Fibroblast of lung (primary cell): ENCODE measurements around the gene C5orf24. TPM values are rescaled to one million over a fixed set of nuclear protein-coding genes. Genes with fewer than 3 reads are reported as not detected.
"Not testable (repeated sequence)": the region's sequence is repeated elsewhere in the genome, so short reads cannot be mapped to it uniquely, and the experiment has no call there.

Experiments
- DNase-seq, 2 donors: peaks; one replicate each; pipeline versions ENCODE4 v3.0.0 to v3.0.0-alpha.2; 2010; ENCODE audit warnings: low read depth in 2 of 2
- H2AFZ ChIP-seq: 2 replicates; pipeline ENCODE4 v1.5.1; 2012; ENCODE audit warnings: low read length, control low read depth, inconsistent platforms
- H3K27ac ChIP-seq: 2 replicates; pipeline ENCODE4 v1.5.1; 2011; ENCODE audit warnings: low read length, control low read depth; ENCODE audit not compliant: insufficient read depth
- H3K27me3 ChIP-seq: 2 replicates; pipeline ENCODE4 v1.5.1; 2011; ENCODE audit warnings: mild to moderate bottlenecking, low read length; ENCODE audit not compliant: control insufficient read depth, insufficient read depth
- H3K36me3 ChIP-seq: 2 replicates; pipeline ENCODE4 v1.5.1; 2011; ENCODE audit warnings: low read length; ENCODE audit not compliant: control insufficient read depth, insufficient read depth
- H3K4me1 ChIP-seq: 2 replicates; pipeline ENCODE4 v1.5.1; 2011; ENCODE audit warnings: low read length; ENCODE audit not compliant: control insufficient read depth, insufficient read depth; ENCODE audit errors: extremely low read depth
- H3K4me2 ChIP-seq: 2 replicates; pipeline ENCODE4 v1.5.1; 2011; ENCODE audit warnings: low read length, control low read depth; ENCODE audit not compliant: insufficient read depth; ENCODE audit errors: extremely low read depth
- H3K4me3 ChIP-seq, 4 experiments: fragments of 200-600 bp in 1 of 4; sonication (generic) in 1 of 4; replicated peaks in 1 of 4; 2 replicates each; pipeline ENCODE4 v1.5.1; 2011 to 2016; ENCODE audit warnings: low read length in 4 of 4, low read depth in 3 of 4, mild to moderate bottlenecking in 3 of 4, control low read depth in 2 of 4, inconsistent platforms in 1 of 4, mixed read lengths in 1 of 4; ENCODE audit not compliant: insufficient read depth in 1 of 4; ENCODE audit errors: control extremely low read depth in 1 of 4
- H3K79me2 ChIP-seq: 2 replicates; pipeline ENCODE4 v1.5.1; 2012; ENCODE audit warnings: mild to moderate bottlenecking, low read length, inconsistent platforms; ENCODE audit not compliant: control insufficient read depth, insufficient read depth
- H3K9ac ChIP-seq: 2 replicates; pipeline ENCODE4 v1.5.1; 2011; ENCODE audit warnings: mild to moderate bottlenecking, low read length, control low read depth; ENCODE audit not compliant: insufficient read depth
- H3K9me3 ChIP-seq: 2 replicates; pipeline ENCODE4 v1.5.1; 2012; ENCODE audit warnings: low read depth, low read length; ENCODE audit not compliant: control insufficient read depth, insufficient read depth
- H4K20me1 ChIP-seq: 2 replicates; pipeline ENCODE4 v1.5.1; 2011; ENCODE audit warnings: low read length; ENCODE audit not compliant: control insufficient read depth, insufficient read depth; ENCODE audit errors: extremely low read depth
- EZH2 ChIP-seq: IDR thresholded peaks from 2 replicates; pipeline ENCODE4 v1.5.1; 2012; ENCODE audit warnings: low read length, control low read depth, mild to moderate bottlenecking; ENCODE audit errors: missing control alignments
- polyA plus RNA-seq, 2 donors: library from polyadenylated mRNA; depleted of rRNA in 1 of 2; stranded (reverse) in 1 of 2; unstranded in 1 of 2; fragments of >200 nt; gene quantifications; 2 replicates each; pipeline ENCODE4 v1.2.1, GENCODE V29; 2011 to 2012; ENCODE audit warnings: missing spikeins in 1 of 2
- total RNA-seq: library from RNA; depleted of rRNA; stranded (reverse); fragments of >200 nt; gene quantifications from 2 replicates; pipeline ENCODE4 v1.2.1, GENCODE V29; 2014
- TF ChIP-seq, protein P1 (sequence below), 2 donors: IDR thresholded peaks in 1 of 2; conservative IDR thresholded peaks in 1 of 2; 1 replicate in 1 of 2; 2 replicates in 1 of 2; pipeline ENCODE4 v1.5.1; 2011 to 2012; ENCODE audit warnings: low read length in 2 of 2, control low read depth in 1 of 2, inconsistent platforms in 1 of 2, low read depth in 1 of 2, mild to moderate bottlenecking in 1 of 2

C5orf24 gene
- total and polyA plus RNA-seq, 2 donors (not counting 1 experiment from before 2014, with no cell fraction given) = 40.0 to 71.3 TPM

DNA sequence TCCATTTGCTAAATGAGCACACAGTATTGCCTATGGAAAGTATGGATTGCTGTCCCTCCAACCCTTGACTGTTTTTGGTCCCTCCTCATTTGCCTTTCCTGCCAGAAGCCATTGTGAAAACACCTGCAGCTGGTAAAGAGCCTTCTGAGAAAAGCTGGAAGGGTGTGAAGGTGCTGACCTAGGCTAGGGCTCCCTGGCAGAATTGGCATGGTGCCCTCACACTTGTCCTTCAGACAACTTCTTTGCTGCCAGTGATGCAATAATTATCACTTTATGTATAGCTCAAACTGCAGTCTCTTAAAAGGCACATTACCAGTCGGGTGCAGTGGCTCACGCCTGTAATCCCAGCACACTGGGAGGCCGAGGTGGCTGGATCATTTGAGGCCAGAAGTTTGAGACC, 32.6 kb downstream of the C5orf24 start:
- Histone ChIP-seq H3K27ac (no peak overlapping the region), H3K27me3 (no peaks in the 10 kb centered on the region), H3K4me3 (no peak overlapping the region), H2AFZ (no peak overlapping the region), H3K79me2 (peaks cover 24% of the 10 kb centered on the region), H3K9ac (no peak overlapping the region), H3K4me1 (no peaks in the 10 kb centered on the region), H3K36me3 (no peaks in the 10 kb centered on the region), H3K4me2 (no peak overlapping the region), H4K20me1 (no peaks in the 10 kb centered on the region), H3K9me3 (no peaks in the 10 kb centered on the region)
- no peak for TF ChIP-seq EZH2
- TF ChIP-seq, protein P1, sequence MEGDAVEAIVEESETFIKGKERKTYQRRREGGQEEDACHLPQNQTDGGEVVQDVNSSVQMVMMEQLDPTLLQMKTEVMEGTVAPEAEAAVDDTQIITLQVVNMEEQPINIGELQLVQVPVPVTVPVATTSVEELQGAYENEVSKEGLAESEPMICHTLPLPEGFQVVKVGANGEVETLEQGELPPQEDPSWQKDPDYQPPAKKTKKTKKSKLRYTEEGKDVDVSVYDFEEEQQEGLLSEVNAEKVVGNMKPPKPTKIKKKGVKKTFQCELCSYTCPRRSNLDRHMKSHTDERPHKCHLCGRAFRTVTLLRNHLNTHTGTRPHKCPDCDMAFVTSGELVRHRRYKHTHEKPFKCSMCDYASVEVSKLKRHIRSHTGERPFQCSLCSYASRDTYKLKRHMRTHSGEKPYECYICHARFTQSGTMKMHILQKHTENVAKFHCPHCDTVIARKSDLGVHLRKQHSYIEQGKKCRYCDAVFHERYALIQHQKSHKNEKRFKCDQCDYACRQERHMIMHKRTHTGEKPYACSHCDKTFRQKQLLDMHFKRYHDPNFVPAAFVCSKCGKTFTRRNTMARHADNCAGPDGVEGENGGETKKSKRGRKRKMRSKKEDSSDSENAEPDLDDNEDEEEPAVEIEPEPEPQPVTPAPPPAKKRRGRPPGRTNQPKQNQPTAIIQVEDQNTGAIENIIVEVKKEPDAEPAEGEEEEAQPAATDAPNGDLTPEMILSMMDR (conservative IDR thresholded peaks at IDR 0.05 in 1 of 2, IDR thresholded peaks at IDR 0.05 in 1 of 2; ENCODE audit: low read depth in 1 of 2, low read length in 2 of 2) = no peak
- DNase-seq = no peak

DNA sequence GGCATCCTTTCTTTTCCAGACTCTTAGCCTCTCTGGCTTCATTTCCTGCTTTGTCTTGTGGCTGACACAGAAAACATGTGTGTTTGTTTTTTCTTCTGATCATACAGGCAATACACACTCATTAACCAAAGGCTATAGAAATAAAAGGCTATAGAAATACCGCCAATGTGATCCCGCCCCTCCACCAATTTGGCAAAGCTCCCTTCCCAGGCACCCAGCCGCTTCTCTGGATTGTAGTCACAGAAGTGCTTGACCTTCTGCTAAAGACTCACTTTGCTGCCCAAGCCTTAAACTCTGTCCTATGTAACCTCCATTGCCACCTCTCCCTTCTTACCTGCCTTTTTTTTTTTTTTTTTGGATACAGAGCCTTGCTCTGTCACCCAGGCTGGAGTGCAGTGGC, 33.7 kb downstream of the C5orf24 start:
- DNase-seq = no peak
- H3K9me3 ChIP-seq = no peaks in the 10 kb centered on the region
- H3K4me3 ChIP-seq = no peak overlapping the region
- H3K4me2 ChIP-seq = no peak overlapping the region
- H3K79me2 ChIP-seq = peaks cover 24% of the 10 kb centered on the region
- no peaks in the 10 kb centered on the region for H4K20me1 ChIP-seq
- no peaks in the 10 kb centered on the region for H3K4me1 ChIP-seq
- no peak overlapping the region for H3K9ac ChIP-seq
- no peak overlapping the region for H3K27ac ChIP-seq
- H3K36me3 ChIP-seq = no peaks in the 10 kb centered on the region
- TF ChIP-seq EZH2 = no peak
- TF ChIP-seq, protein P1 (conservative IDR thresholded peaks at IDR 0.05 in 1 of 2, IDR thresholded peaks at IDR 0.05 in 1 of 2; ENCODE audit: low read depth in 1 of 2, low read length in 2 of 2) = no peak
- H3K27me3 ChIP-seq = no peaks in the 10 kb centered on the region
- no peak overlapping the region for H2AFZ ChIP-seq

DNA sequence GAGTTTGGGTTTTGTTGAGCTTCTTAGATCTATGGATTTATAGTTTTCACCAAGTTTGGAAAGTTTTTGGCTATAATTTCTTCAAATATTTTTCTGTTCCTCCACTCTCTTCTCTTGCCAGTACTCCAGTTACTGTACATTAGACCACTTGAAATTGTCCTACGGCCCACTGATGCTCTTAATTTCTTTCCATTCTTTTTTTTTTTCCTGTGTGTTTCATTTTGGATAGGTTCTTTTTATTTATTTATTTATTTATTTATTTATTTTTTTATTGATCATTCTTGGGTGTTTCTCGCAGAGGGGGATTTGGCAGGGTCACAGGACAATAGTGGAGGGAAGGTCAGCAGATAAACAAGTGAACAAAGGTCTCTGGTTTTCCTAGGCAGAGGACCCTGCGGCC, 35.2 kb downstream of the C5orf24 start:
- not testable (repeated sequence) for H3K9ac ChIP-seq, H3K27me3 ChIP-seq, DNase-seq, H3K36me3 ChIP-seq, H2AFZ ChIP-seq, H3K4me2 ChIP-seq, H3K9me3 ChIP-seq, H3K4me3 ChIP-seq, H3K27ac ChIP-seq, H3K4me1 ChIP-seq, H4K20me1 ChIP-seq
- peaks cover 22% of the 10 kb centered on the region for H3K79me2 ChIP-seq

DNA sequence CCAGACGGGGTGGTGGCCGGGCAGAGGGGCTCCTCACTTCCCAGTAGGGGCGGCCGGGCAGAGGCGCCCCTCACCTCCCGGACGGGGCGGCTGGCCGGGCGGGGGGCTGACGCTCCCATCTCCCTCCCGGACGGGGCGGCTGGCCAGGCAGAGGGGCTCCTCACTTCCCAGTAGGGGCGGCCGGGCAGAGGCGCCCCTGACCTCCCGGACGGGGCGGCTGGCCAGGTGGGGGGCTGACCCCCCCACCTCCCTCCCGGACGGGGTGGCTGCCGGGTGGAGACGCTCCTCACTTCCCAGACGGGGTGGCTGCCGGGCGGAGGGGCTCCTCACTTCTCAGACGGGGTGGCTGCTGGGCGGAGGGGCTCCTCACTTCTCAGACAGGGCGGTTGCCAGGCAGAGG, 35.9 kb downstream of the C5orf24 start:
- H3K9me3 ChIP-seq = not testable (repeated sequence)

More for the DNA sequence above, 35.9 kb downstream of the C5orf24 start:
- H3K9ac ChIP-seq, H4K20me1 ChIP-seq, H3K4me2 ChIP-seq, H2AFZ ChIP-seq, H3K27me3 ChIP-seq, H3K4me1 ChIP-seq, H3K4me3 ChIP-seq, H3K27ac ChIP-seq, H3K36me3 ChIP-seq, DNase-seq: not testable (repeated sequence)
- H3K79me2 ChIP-seq = peaks cover 21% of the 10 kb centered on the region
